Astrocyte of the spinal cord (primary cell): Measurements from ENCODE around the gene PALB2.
A peak's percentile ranks its signal among the peaks of the same experiment; 100 is the strongest.
"Not testable (repeated sequence)": the region's sequence is repeated elsewhere in the genome, so short reads cannot be mapped to it uniquely, and the experiment has no call there.

Experiments used
- DNase-seq: peaks from one replicate; pipeline ENCODE4 v3.0.0; 2011; ENCODE audit warnings: low read depth, low spot score
- H3K4me3 ChIP-seq: 2 replicates; pipeline ENCODE4 v1.5.1; 2011; ENCODE audit warnings: low read depth, mild to moderate bottlenecking, low read length, moderate library complexity
- in situ Hi-C: cut with HindIII; loops from 2 replicates; pipeline ENCODE4 v1.10.0; 2017; ENCODE audit warnings: low sequenced_read_pairs
- TF ChIP-seq, protein P1 (sequence below): IDR thresholded peaks from 2 replicates; pipeline ENCODE4 v1.5.1; 2012; ENCODE audit warnings: low read depth, mild to moderate bottlenecking, low read length, inconsistent platforms

Gene PALB2

GRCh38 chr16:23595951-23596720 lies 45.0 kb downstream of the PALB2 start, which contains the start of gene NDUFAB1:
TSS of gene NDUFAB1 (minus strand) at chr16:23596316. CDS start at chr16:23596290, 26 bp downstream.
- TF ChIP-seq, protein P1, sequence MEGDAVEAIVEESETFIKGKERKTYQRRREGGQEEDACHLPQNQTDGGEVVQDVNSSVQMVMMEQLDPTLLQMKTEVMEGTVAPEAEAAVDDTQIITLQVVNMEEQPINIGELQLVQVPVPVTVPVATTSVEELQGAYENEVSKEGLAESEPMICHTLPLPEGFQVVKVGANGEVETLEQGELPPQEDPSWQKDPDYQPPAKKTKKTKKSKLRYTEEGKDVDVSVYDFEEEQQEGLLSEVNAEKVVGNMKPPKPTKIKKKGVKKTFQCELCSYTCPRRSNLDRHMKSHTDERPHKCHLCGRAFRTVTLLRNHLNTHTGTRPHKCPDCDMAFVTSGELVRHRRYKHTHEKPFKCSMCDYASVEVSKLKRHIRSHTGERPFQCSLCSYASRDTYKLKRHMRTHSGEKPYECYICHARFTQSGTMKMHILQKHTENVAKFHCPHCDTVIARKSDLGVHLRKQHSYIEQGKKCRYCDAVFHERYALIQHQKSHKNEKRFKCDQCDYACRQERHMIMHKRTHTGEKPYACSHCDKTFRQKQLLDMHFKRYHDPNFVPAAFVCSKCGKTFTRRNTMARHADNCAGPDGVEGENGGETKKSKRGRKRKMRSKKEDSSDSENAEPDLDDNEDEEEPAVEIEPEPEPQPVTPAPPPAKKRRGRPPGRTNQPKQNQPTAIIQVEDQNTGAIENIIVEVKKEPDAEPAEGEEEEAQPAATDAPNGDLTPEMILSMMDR = peak; percentile 88
- in situ Hi-C loops = no loop called here
- H3K4me3 ChIP-seq = peak within 1 kb of the TSS; percentile 74
- DNase-seq = peak; percentile 87

DNA sequence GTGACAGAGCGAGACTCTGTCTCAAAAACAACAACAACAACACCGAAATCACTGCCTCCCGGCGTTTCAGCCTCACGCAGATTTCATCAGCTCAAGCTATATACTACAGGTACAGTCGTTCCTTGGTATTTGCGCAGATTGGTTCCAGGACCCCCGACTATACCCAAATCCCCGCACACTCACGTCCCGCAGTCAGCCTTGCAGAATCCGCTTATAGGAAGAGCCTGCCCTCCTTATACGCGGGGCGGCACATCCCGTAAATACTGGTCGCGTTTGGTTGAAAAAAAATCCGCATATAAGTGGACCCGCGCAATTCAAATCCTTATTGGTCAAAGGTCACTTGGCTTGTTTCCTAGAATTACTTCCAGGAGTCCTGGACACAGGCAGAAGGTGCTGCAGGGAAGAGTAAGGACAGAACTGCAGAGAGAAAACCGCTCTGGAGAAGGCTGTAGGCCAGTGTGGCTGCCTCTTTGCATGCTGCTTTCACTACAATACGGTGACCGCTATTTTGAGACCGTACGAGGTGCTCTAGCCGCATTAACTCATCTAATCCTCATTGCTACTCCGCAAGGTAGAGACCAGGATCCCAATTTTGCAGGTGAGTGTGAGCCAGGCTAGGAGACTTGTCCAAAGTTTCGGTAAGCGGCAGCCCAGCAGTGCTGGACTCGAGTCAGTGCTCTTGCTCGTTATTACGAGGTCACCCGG lies 45.7 kb downstream of the PALB2 start:
- in situ Hi-C loops = no loop called here
- no peak for DNase-seq
- TF ChIP-seq, protein P1 = no peak
- H3K4me3 ChIP-seq = peak overlapping the region; percentile 74

DNA sequence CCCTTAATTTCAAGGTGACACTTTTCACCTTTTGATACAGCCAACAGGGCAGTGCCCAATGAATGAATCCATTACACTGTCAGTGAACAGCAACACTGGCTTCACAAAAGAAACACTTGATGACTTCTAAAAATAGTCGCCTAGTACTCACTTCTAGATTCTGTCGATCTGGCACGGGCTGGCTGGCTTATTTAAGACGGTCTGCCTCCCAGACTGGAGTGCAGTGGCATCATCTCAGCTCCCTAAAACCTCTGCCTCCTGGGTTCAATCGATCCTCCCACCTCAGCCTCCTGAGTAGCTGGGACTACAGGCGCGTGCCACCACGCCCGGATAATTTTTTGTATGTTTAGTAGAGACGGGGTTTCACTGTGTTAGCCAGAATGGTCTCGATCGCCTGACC lies 46.9 kb downstream of the PALB2 start:
- no peak overlapping the region for H3K4me3 ChIP-seq
- no peak for DNase-seq
- in situ Hi-C loops = no loop called here
- TF ChIP-seq, protein P1 = no peak

GRCh38 chr16:23590181-23590580 lies 50.9 kb downstream of the PALB2 start:
- in situ Hi-C loops = no loop called here
- DNase-seq = no peak
- TF ChIP-seq, protein P1 = no peak
- H3K4me3 ChIP-seq = no peak overlapping the region

DNA sequence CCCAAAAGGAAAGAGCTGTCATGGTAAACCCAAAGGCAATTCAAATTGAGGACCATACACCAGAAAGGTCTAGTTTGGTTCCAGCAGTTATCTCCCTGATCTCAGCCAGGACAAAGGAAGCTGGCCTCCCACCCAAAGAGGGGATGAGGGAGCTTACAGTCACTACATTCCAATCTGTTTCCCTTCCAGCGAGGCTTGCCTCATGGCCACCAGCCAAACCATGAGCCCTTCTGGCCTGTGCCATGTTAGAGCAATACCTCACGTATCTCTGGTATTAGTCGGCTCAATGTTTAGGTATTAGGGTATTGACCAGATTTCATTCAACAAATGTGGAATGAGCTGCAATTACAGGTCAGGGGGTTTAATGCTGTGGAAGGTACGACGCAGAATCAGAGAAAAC lies 53.4 kb downstream of the PALB2 start:
- in situ Hi-C loops = no loop called here
- DNase-seq = peak; percentile 85
- TF ChIP-seq, protein P1 = no peak
- no peak overlapping the region for H3K4me3 ChIP-seq

DNA sequence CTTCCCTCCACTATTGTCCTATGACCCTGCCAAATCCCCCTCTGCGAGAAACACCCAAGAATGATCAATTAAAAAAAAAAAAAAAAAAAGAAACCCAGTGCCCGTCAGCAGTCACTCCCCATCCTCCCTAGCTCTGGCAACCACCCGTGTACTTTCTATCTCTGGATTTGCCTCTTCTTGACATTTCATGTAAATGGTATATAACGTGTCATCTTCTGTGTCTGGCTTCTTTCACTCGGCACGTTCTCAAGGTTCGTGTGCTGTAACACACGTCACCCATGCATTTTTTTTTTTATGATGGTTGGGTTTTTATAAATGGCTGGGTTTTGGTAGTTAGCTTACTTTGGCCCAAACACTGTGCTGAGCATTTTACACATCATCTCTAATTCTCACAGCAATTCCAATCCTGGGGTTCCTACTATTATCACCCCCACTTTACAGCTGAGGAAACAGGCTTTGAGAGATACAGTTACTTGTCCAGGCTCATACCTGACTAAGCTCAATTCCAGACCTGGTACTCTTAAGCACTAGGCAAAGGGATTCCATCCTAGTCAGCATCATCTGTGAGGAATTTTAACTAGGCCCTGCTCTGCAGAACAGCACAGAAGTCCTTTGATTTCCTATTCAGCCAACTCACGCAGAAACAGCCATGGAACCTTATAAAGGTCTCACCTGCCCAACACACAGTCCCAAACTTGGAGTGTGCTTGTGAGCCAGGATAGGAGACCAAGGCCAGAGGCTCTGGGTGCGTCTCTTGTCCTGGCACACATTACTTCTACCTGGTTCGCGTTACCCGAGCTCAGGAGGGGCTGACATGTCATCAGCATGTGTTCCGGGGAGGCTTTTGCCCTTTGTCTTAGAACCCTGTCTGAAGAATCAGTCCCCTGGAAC lies 56.7 kb downstream of the PALB2 start:
- in situ Hi-C loops = no loop called here
- no peak for DNase-seq
- TF ChIP-seq, protein P1 = no peak
- H3K4me3 ChIP-seq = no peak overlapping the region

- H3K4me3 ChIP-seq, in situ Hi-C loops, DNase-seq: not testable (repeated sequence)
Measured at GRCh38 chr16:23583271-23583670, 57.8 kb downstream of the PALB2 start.
